NT2/D1 (cell line): ENCODE results near the gene CCT5.

Experiments
- SUZ12 ChIP-seq: IDR thresholded peaks from 2 replicates; pipeline ENCODE4 v1.6.1; 2011; ENCODE audit not compliant: insufficient read length, insufficient read depth; ENCODE audit errors: extremely low read depth
- YY1 ChIP-seq: IDR thresholded peaks from 2 replicates; pipeline ENCODE4 v1.6.1; 2011; ENCODE audit not compliant: insufficient read length, insufficient read depth
- ZNF274 ChIP-seq: IDR thresholded peaks from 2 replicates; pipeline ENCODE4 v1.6.1; 2011; ENCODE audit warnings: mild to moderate bottlenecking, low read depth, low read length

- TF ChIP-seq SUZ12 = no peak
- TF ChIP-seq ZNF274 = no peak
- no peak for TF ChIP-seq YY1
Observed at GRCh38 chr5:10286162-10286861, 36.2 kb downstream of the CCT5 start.
